ENCODE results near the gene C1GALT1. TPM values are rescaled to one million over a fixed set of nuclear protein-coding genes. Genes with fewer than 3 reads are reported as not detected.

The C1GALT1 gene
- total RNA-seq, 1 experiment from 2014 or later = 97.0 TPM

GRCh38 chr7:7212612-7213011 lies 30.3 kb downstream of the C1GALT1 start:
- H3K4me1 Mint-ChIP-seq (ENCODE audit: low read depth, unreplicated experiment) = peaks cover 10% of the 10 kb centered on the region
- no peaks in the 10 kb centered on the region for H3K27me3 Mint-ChIP-seq (ENCODE audit: unreplicated experiment)
- TF ChIP-seq, protein P1, sequence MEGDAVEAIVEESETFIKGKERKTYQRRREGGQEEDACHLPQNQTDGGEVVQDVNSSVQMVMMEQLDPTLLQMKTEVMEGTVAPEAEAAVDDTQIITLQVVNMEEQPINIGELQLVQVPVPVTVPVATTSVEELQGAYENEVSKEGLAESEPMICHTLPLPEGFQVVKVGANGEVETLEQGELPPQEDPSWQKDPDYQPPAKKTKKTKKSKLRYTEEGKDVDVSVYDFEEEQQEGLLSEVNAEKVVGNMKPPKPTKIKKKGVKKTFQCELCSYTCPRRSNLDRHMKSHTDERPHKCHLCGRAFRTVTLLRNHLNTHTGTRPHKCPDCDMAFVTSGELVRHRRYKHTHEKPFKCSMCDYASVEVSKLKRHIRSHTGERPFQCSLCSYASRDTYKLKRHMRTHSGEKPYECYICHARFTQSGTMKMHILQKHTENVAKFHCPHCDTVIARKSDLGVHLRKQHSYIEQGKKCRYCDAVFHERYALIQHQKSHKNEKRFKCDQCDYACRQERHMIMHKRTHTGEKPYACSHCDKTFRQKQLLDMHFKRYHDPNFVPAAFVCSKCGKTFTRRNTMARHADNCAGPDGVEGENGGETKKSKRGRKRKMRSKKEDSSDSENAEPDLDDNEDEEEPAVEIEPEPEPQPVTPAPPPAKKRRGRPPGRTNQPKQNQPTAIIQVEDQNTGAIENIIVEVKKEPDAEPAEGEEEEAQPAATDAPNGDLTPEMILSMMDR (IDR thresholded peaks at IDR 0.05; ENCODE audit: unreplicated experiment) = no peak
- DNase-seq = no peak
- peaks cover 18% of the 10 kb centered on the region for H3K36me3 Mint-ChIP-seq (ENCODE audit: insufficient read depth, unreplicated experiment)
- H3K27ac Mint-ChIP-seq (ENCODE audit: unreplicated experiment) = no peak overlapping the region
- intact Hi-C loops (cut with micrococcal nuclease; ENCODE audit: unreplicated experiment) = no loop called here
- CTCF ChIA-PET = no interaction called here
- no peak overlapping the region for H3K4me3 Mint-ChIP-seq (ENCODE audit: low read depth, unreplicated experiment)
- no TSS peak for BruUV-seq (replicated peaks)
- H3K9me3 Mint-ChIP-seq (ENCODE audit: low read depth, unreplicated experiment) = peaks cover 2% of the 10 kb centered on the region

GRCh38 chr7:7214398-7215347 lies 32.3 kb downstream of the C1GALT1 start:
- Mint-ChIP-seq H3K36me3 (ENCODE audit: insufficient read depth, unreplicated experiment) (peaks cover 15% of the 10 kb centered on the region), H3K4me3 (ENCODE audit: low read depth, unreplicated experiment) (no peak overlapping the region), H3K27me3 (ENCODE audit: unreplicated experiment) (no peaks in the 10 kb centered on the region), H3K4me1 (ENCODE audit: low read depth, unreplicated experiment) (peaks cover 8% of the 10 kb centered on the region), H3K27ac (ENCODE audit: unreplicated experiment) (no peak overlapping the region), H3K9me3 (ENCODE audit: low read depth, unreplicated experiment) (peaks cover 2% of the 10 kb centered on the region)
- no TSS peak for BruUV-seq (replicated peaks)
- TF ChIP-seq, protein P1 (IDR thresholded peaks at IDR 0.05; ENCODE audit: unreplicated experiment) = no peak
- DNase-seq = no peak
- CTCF ChIA-PET = no interaction called here
- intact Hi-C loops (cut with micrococcal nuclease; ENCODE audit: unreplicated experiment) = no loop called here

DNA sequence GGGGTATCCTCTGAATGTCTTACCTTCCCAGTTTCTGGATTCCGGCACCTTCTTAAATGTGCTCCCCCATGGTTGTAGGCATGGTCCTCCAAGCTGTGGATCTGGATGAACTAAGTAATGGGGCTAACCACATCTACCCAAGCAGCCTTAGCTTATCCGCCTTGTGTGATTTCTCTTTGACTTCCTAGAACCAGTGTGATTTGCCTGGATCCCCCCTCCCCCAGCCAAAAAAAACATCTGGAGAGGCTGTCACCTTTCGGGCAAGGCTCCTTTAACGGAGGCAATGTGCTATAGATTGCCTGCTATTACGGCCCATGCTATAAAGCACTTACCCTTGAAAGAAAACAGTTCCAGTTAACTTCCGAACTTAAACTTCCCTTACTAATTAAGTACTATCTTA lies 33.9 kb downstream of the C1GALT1 start:
- peaks cover 16% of the 10 kb centered on the region for H3K4me1 Mint-ChIP-seq (ENCODE audit: low read depth, unreplicated experiment)
- H3K27me3 Mint-ChIP-seq (ENCODE audit: unreplicated experiment) = no peaks in the 10 kb centered on the region
- no TSS peak for BruUV-seq (replicated peaks)
- TF ChIP-seq, protein P1 (IDR thresholded peaks at IDR 0.05; ENCODE audit: unreplicated experiment) = no peak
- H3K27ac Mint-ChIP-seq (ENCODE audit: unreplicated experiment) = no peak overlapping the region
- intact Hi-C loops (cut with micrococcal nuclease; ENCODE audit: unreplicated experiment) = no loop called here
- no peak for DNase-seq
- H3K4me3 Mint-ChIP-seq (ENCODE audit: low read depth, unreplicated experiment) = no peak overlapping the region
- peaks cover 2% of the 10 kb centered on the region for H3K9me3 Mint-ChIP-seq (ENCODE audit: low read depth, unreplicated experiment)
- peaks cover 15% of the 10 kb centered on the region for H3K36me3 Mint-ChIP-seq (ENCODE audit: insufficient read depth, unreplicated experiment)
- CTCF ChIA-PET = no interaction called here

DNA sequence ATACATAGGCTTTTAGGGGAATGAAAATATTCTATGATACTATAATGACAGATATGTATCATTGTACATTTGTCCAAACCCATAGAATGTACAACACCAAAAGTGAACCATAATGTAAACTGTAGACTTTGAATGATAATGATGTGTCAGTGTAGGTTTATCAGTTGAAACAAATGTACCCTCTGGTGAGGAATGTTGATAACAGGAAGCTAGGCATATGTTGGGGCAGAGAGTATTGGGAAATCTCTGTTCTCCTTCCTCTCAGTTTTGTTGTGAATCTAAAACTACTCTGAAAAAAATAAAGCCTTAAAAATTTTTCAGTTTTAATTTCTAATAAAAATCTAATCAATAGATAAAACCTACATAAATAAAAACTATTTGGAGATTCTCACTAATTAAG lies 36.9 kb downstream of the C1GALT1 start:
- DNase-seq = no peak
- peaks cover 26% of the 10 kb centered on the region for H3K36me3 Mint-ChIP-seq (ENCODE audit: insufficient read depth, unreplicated experiment)
- H3K4me1 Mint-ChIP-seq (ENCODE audit: low read depth, unreplicated experiment) = peaks cover 18% of the 10 kb centered on the region
- CTCF ChIA-PET = interaction anchor here (1.1 kb wide), 1 partner anchor 116 kb away, joined by 4 read pairs; no protein-coding TSS in a partner anchor
- TF ChIP-seq, protein P1 (IDR thresholded peaks at IDR 0.05; ENCODE audit: unreplicated experiment) = no peak
- intact Hi-C loops (cut with micrococcal nuclease; ENCODE audit: unreplicated experiment) = no loop called here
- no peaks in the 10 kb centered on the region for H3K9me3 Mint-ChIP-seq (ENCODE audit: low read depth, unreplicated experiment)
- H3K27ac Mint-ChIP-seq (ENCODE audit: unreplicated experiment) = no peak overlapping the region
- H3K27me3 Mint-ChIP-seq (ENCODE audit: unreplicated experiment) = no peaks in the 10 kb centered on the region
- BruUV-seq (replicated peaks) = no TSS peak
- no peak overlapping the region for H3K4me3 Mint-ChIP-seq (ENCODE audit: low read depth, unreplicated experiment)

Measured in Calu3 (cell line).